HCT116 (cell line): Measurements from ENCODE around the gene CPT1B.

Experiments
- POLR2A ChIP-seq: IDR thresholded peaks from 2 replicates; pipeline ENCODE4 v1.7.0; 2011; ENCODE audit warnings: borderline replicate concordance; ENCODE audit not compliant: insufficient read depth, insufficient read length; ENCODE audit errors: extremely low read depth
- YY1 ChIP-seq: IDR thresholded peaks from 2 replicates; pipeline ENCODE4 v1.6.1; 2011; ENCODE audit warnings: low read length, low read depth, moderate library complexity, mild to moderate bottlenecking; ENCODE audit not compliant: insufficient replicate concordance; ENCODE audit errors: extremely low read depth
- ZNF274 ChIP-seq: fragments of 200-500 bp; sonication (Bioruptor generic); IDR thresholded peaks from 2 replicates; pipeline ENCODE4 v1.6.1; 2014; ENCODE audit warnings: mild to moderate bottlenecking, low read depth, low read length, inconsistent platforms

DNA sequence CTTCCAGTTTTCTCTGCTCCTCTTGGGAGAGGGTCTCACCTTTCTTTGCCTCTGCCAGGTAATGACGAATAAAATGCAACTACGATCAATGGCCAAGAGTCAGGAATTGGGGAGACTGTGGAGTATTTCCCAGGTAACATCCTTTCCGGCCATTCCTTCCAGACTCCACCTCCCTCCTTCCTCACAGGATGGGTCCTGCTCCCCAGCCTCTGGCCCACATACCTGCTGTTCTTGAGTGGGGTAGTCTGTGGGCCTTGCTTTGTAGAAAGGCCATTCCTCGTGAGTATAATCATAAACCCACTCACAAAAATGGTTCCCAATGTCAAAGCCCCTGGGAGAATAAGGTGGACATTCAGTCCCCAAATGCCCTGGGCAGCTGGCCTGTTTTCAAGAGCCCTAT, 1.5 kb upstream of the CPT1B start:
- no peak for TF ChIP-seq POLR2A
- no peak for TF ChIP-seq ZNF274
- TF ChIP-seq YY1, result no peak
